HG02759 (cell line): ENCODE measurements around the gene STAM.
A peak's percentile ranks its signal among the peaks of the same experiment; 100 is the strongest.

ENCODE experiments used
- ATAC-seq: cut with Tn5 transposase; IDR thresholded peaks from one replicate; pipeline ENCODE4 v1.9.1; 2021; ENCODE audit warnings: mild to moderate bottlenecking, moderate library complexity; ENCODE audit not compliant: unreplicated experiment

Gene STAM

GRCh38 chr10:17645621-17646345 is 1.8 kb downstream of the STAM start:
- no peak for ATAC-seq

- ATAC-seq, result no peak
Measured at GRCh38 chr10:17647326-17647725, 3.4 kb downstream of the STAM start.

- no peak for ATAC-seq
Measured at GRCh38 chr10:17648243-17649035, 4.5 kb downstream of the STAM start.

- no peak for ATAC-seq
Measured at GRCh38 chr10:17649052-17649451, 5.1 kb downstream of the STAM start.

- no peak for ATAC-seq
Measured at GRCh38 chr10:17649836-17650235, 5.9 kb downstream of the STAM start.

GRCh38 chr10:17650416-17650815 is 6.5 kb downstream of the STAM start:
- ATAC-seq, result no peak

- no peak for ATAC-seq
Measured at GRCh38 chr10:17651896-17652295, 7.9 kb downstream of the STAM start.

- ATAC-seq, result no peak
Measured at GRCh38 chr10:17652585-17652984, 8.6 kb downstream of the STAM start.

GRCh38 chr10:17655009-17655408 is 11.1 kb downstream of the STAM start:
- ATAC-seq, result peak; percentile 8

- ATAC-seq, result peak; percentile 92
Measured at GRCh38 chr10:17655567-17656146, 11.7 kb downstream of the STAM start.

- no peak for ATAC-seq
Measured at GRCh38 chr10:17657103-17657500, 13.2 kb downstream of the STAM start.

GRCh38 chr10:17659365-17659764 is 15.4 kb downstream of the STAM start:
- ATAC-seq, result no peak

GRCh38 chr10:17660921-17661320 is 17.0 kb downstream of the STAM start:
- no peak for ATAC-seq

GRCh38 chr10:17661510-17661909 is 17.6 kb downstream of the STAM start:
- no peak for ATAC-seq

GRCh38 chr10:17662193-17663138 is 18.5 kb downstream of the STAM start:
- no peak for ATAC-seq

- no peak for ATAC-seq
Measured at GRCh38 chr10:17663450-17663849, 19.5 kb downstream of the STAM start.

GRCh38 chr10:17665747-17666146 is 21.8 kb downstream of the STAM start:
- ATAC-seq, result no peak

GRCh38 chr10:17668435-17669184 is 24.7 kb downstream of the STAM start:
- ATAC-seq, result peak; percentile 7

- peak; percentile 73 for ATAC-seq
Measured at GRCh38 chr10:17669185-17669872, 25.4 kb downstream of the STAM start.

GRCh38 chr10:17671307-17671706 is 27.4 kb downstream of the STAM start:
- no peak for ATAC-seq
